ENCODE results near the gene HIGD1B. TPM values are rescaled to one million over a fixed set of nuclear protein-coding genes. Genes with fewer than 3 reads are reported as not detected.

HIGD1B gene
- polyA plus RNA-seq, 1 experiment: not detected

GRCh38 chr17:44889003-44889402, 41.3 kb downstream of the HIGD1B start:
- no peak overlapping the region for H3K27ac ChIP-seq (ENCODE audit: low read depth, low read length)
- ChIA-PET CTCF (interaction anchor here (1.1 kb wide), 1 partner anchor 21 kb away, joined by 4 read pairs; no protein-coding TSS in a partner anchor), POLR2A (no interaction called here)
- no peak overlapping the region for H3K4me3 ChIP-seq (ENCODE audit: low read depth, low read length)
- no peak for DNase-seq (ENCODE audit: low read depth, low spot score)
- H3K27me3 ChIP-seq (ENCODE audit: control insufficient read depth, insufficient read depth, low read length): no peaks in the 10 kb centered on the region
- H3K9me3 ChIP-seq (ENCODE audit: control insufficient read depth, insufficient read depth, low read length): no peaks in the 10 kb centered on the region
- no peak for TF ChIP-seq CTCF (IDR thresholded peaks at IDR 0.05; ENCODE audit: low read depth, low read length)

GRCh38 chr17:44892250-44892649, 44.6 kb downstream of the HIGD1B start:
- Histone ChIP-seq H3K4me3 (ENCODE audit: low read depth, low read length) (no peak overlapping the region), H3K9me3 (ENCODE audit: control insufficient read depth, insufficient read depth, low read length) (no peaks in the 10 kb centered on the region), H3K27ac (ENCODE audit: low read depth, low read length) (no peak overlapping the region), H3K27me3 (ENCODE audit: control insufficient read depth, insufficient read depth, low read length) (no peaks in the 10 kb centered on the region)
- TF ChIP-seq CTCF (IDR thresholded peaks at IDR 0.05; ENCODE audit: low read depth, low read length): no peak
- ChIA-PET POLR2A (no interaction called here), CTCF (interaction anchor here (1.0 to 1.3 kb wide), 2 partner anchors 27 to 113 kb away, joined by 3 to 6 read pairs; no protein-coding TSS in a partner anchor)
- no peak for DNase-seq (ENCODE audit: low read depth, low spot score)

GRCh38 chr17:44894642-44895041, 47.0 kb downstream of the HIGD1B start:
- ChIA-PET CTCF (interaction anchor here (0.7 to 1.8 kb wide), 3 partner anchors 13 to 241 kb away, joined by 3 to 4 read pairs (median 4); partner anchors contain the start of gene ACBD4), POLR2A (no interaction called here)
- TF ChIP-seq CTCF (IDR thresholded peaks at IDR 0.05; ENCODE audit: low read depth, low read length): no peak
- H3K9me3 ChIP-seq (ENCODE audit: control insufficient read depth, insufficient read depth, low read length): no peaks in the 10 kb centered on the region
- no peak overlapping the region for H3K27ac ChIP-seq (ENCODE audit: low read depth, low read length)
- no peak for DNase-seq (ENCODE audit: low read depth, low spot score)
- H3K27me3 ChIP-seq (ENCODE audit: control insufficient read depth, insufficient read depth, low read length): no peaks in the 10 kb centered on the region
- H3K4me3 ChIP-seq (ENCODE audit: low read depth, low read length): no peak overlapping the region

GRCh38 chr17:44898768-44899073, 51.0 kb downstream of the HIGD1B start:
- Histone ChIP-seq H3K9me3 (ENCODE audit: control insufficient read depth, insufficient read depth, low read length) (peaks cover 3% of the 10 kb centered on the region; the same call in 1 of the 2 replicates), H3K27ac (ENCODE audit: low read depth, low read length) (peak overlapping the region; percentile 94), H3K4me3 (ENCODE audit: low read depth, low read length) (peak overlapping the region; percentile 98), H3K27me3 (ENCODE audit: control insufficient read depth, insufficient read depth, low read length) (no peaks in the 10 kb centered on the region)
- CTCF ChIA-PET: interaction anchor here (0.6 to 8.0 kb wide), 7 partner anchors 20 to 237 kb away, joined by 3 to 50 read pairs (median 6); partner anchors contain the start of gene ACBD4
- POLR2A ChIA-PET: interaction anchor here (0.6 to 1.7 kb wide), 5 partner anchors 12 to 250 kb away, joined by 3 to 9 read pairs (median 4); partner anchors contain the start of genes HEXIM1 and NMT1
- DNase-seq (ENCODE audit: low read depth, low spot score): no peak
- TF ChIP-seq CTCF (IDR thresholded peaks at IDR 0.05; ENCODE audit: low read depth, low read length): no peak

- ChIA-PET CTCF (interaction anchor here (1.0 to 8.0 kb wide), 6 partner anchors 11 to 236 kb away, joined by 3 to 50 read pairs (median 10); partner anchors contain the start of gene ACBD4), POLR2A (interaction anchor here (0.6 to 1.7 kb wide), 4 partner anchors 11 to 249 kb away, joined by 3 to 9 read pairs (median 4); partner anchors contain the start of genes HEXIM1 and NMT1)
- peak within 1 kb of the TSS; percentile 98 for H3K4me3 ChIP-seq (ENCODE audit: low read depth, low read length)
- peak within 1 kb of the TSS; percentile 94 for H3K27ac ChIP-seq (ENCODE audit: low read depth, low read length)
- no peak for TF ChIP-seq CTCF (IDR thresholded peaks at IDR 0.05; ENCODE audit: low read depth, low read length)
- H3K9me3 ChIP-seq (ENCODE audit: control insufficient read depth, insufficient read depth, low read length): peaks cover 3% of the 10 kb centered on the region; the same call in 1 of the 2 replicates
- no peaks in the 10 kb centered on the region for H3K27me3 ChIP-seq (ENCODE audit: control insufficient read depth, insufficient read depth, low read length)
- DNase-seq (ENCODE audit: low read depth, low spot score): peak; percentile 74
Observed at GRCh38 chr17:44899074-44899782, 51.5 kb downstream of the HIGD1B start, which contains the start of gene EFTUD2. Gene EFTUD2, minus strand, starts transcription at chr17:44899445. Its CDS starts 4,924 bp downstream, at chr17:44894521.

Data from AG04450 (cell line).